RPMI7951 (cell line): ENCODE measurements around the gene TIPIN. TPM values are rescaled to one million over a fixed set of nuclear protein-coding genes. Genes with fewer than 3 reads are reported as not detected.
A peak's percentile ranks its signal among the peaks of the same experiment; 100 is the strongest.
"Not testable (repeated sequence)": the region's sequence is repeated elsewhere in the genome, so short reads cannot be mapped to it uniquely, and the experiment has no call there.

Source experiments
- DNase-seq: peaks from one replicate; pipeline ENCODE4 v3.0.0-alpha.2; 2012; ENCODE audit warnings: low read depth
- total RNA-seq: library from RNA; depleted of rRNA; stranded (reverse); fragments of >200 nt; shearing (Covaris generic); gene quantifications from 2 replicates; pipeline ENCODE4 v1.2.3, GENCODE V29; 2014

Gene TIPIN
- total RNA-seq, 1 experiment from 2014 or later: 21.4 TPM

- DNase-seq: peak; percentile 97
Measured at GRCh38 chr15:66386204-66387123, 30.0 kb upstream of the TIPIN start, which contains the start of gene MAP2K1. Gene MAP2K1, plus strand, starts transcription at chr15:66386912. Its CDS starts 436 bp downstream, at chr15:66387348.

- DNase-seq: not testable (repeated sequence)
Measured at GRCh38 chr15:66381376-66381775, 24.9 kb upstream of the TIPIN start.

GRCh38 chr15:66378814-66379430 is 22.4 kb upstream of the TIPIN start:
- DNase-seq: no peak

- no peak for DNase-seq
Measured at GRCh38 chr15:66374179-66374578, 17.7 kb upstream of the TIPIN start.

GRCh38 chr15:66369773-66370651 is 13.5 kb upstream of the TIPIN start:
- DNase-seq: peak; percentile 61

GRCh38 chr15:66364944-66365528 is 8.6 kb upstream of the TIPIN start:
- DNase-seq: no peak

- no peak for DNase-seq
Measured at GRCh38 chr15:66362776-66363175, 6.3 kb upstream of the TIPIN start.

- not testable (repeated sequence) for DNase-seq
Measured at GRCh38 chr15:66361745-66362460, 5.4 kb upstream of the TIPIN start.

GRCh38 chr15:66359740-66360139 is 3.3 kb upstream of the TIPIN start:
- DNase-seq: no peak

GRCh38 chr15:66356077-66356358 is 467 bp downstream of the TIPIN start:
- DNase-seq: no peak

GRCh38 chr15:66348530-66348929 is 8.0 kb downstream of the TIPIN start:
- not testable (repeated sequence) for DNase-seq

- DNase-seq: no peak
Measured at GRCh38 chr15:66328771-66329170, 27.7 kb downstream of the TIPIN start.

- no peak for DNase-seq
Measured at GRCh38 chr15:66327736-66328135, 28.7 kb downstream of the TIPIN start.

GRCh38 chr15:66326051-66326450 is 30.4 kb downstream of the TIPIN start:
- no peak for DNase-seq

- DNase-seq: no peak
Measured at GRCh38 chr15:66323312-66323928, 33.1 kb downstream of the TIPIN start.

GRCh38 chr15:66312144-66312543 is 44.3 kb downstream of the TIPIN start:
- no peak for DNase-seq

GRCh38 chr15:66310786-66311185 is 45.7 kb downstream of the TIPIN start:
- DNase-seq: no peak

- DNase-seq: no peak
Measured at GRCh38 chr15:66309828-66310227, 46.7 kb downstream of the TIPIN start.

- DNase-seq: no peak
Measured at GRCh38 chr15:66308531-66308930, 48.0 kb downstream of the TIPIN start.

GRCh38 chr15:66306381-66306780 is 50.1 kb downstream of the TIPIN start:
- no peak for DNase-seq

- DNase-seq: not testable (repeated sequence)
Measured at GRCh38 chr15:66304425-66304824, 52.1 kb downstream of the TIPIN start.
